SK-N-SH treated with all-trans-retinoic acid at 6 μM for 48 hours (cell line): ENCODE results near the gene TSPYL6.

Experiments
- ATAC-seq: fragments of 200-7000 bp; cut with Tn5 transposase; 3 replicates; pipeline ENCODE4 v1.9.1; 2020; ENCODE audit warnings: mild to moderate bottlenecking, moderate library complexity
- ARNTL ChIP-seq: fragments of 450-650 bp; formaldehyde crosslinking; IDR thresholded peaks from 2 replicates; pipeline ENCODE4 v1.5.0; 2020; ENCODE audit warnings: low read depth, mild to moderate bottlenecking, moderate library complexity, borderline replicate concordance
- BACH2 ChIP-seq: fragments of 250-450 bp; sonication (Bioruptor Pico); IDR thresholded peaks from 2 replicates; pipeline ENCODE4 v1.9.0; 2021; ENCODE audit warnings: mild to moderate bottlenecking, borderline replicate concordance
- CREB5 ChIP-seq: fragments of 250-450 bp; sonication (Bioruptor Pico); IDR thresholded peaks from 2 replicates; pipeline ENCODE4 v1.5.1; 2020; ENCODE audit warnings: low read depth, mild to moderate bottlenecking, moderate library complexity
- CSDC2 ChIP-seq: fragments of 250-450 bp; sonication (Bioruptor Pico); IDR thresholded peaks from 2 replicates; pipeline ENCODE4 v1.5.0; 2020; ENCODE audit warnings: mild to moderate bottlenecking, moderate library complexity
- CSRNP3 ChIP-seq: fragments of 250-450 bp; sonication (Bioruptor Pico); IDR thresholded peaks from 2 replicates; pipeline ENCODE4 v1.5.1; 2021; ENCODE audit warnings: mild to moderate bottlenecking, moderate library complexity
- ESRRG ChIP-seq: fragments of 250-450 bp; sonication (Bioruptor Pico); IDR thresholded peaks from 2 replicates; pipeline ENCODE4 v1.6.1; 2021; ENCODE audit warnings: mild to moderate bottlenecking
- GLIS3 ChIP-seq: fragments of 250-450 bp; sonication (Bioruptor Pico); IDR thresholded peaks from 2 replicates; pipeline ENCODE4 v1.5.0; 2020; ENCODE audit warnings: mild to moderate bottlenecking, moderate library complexity
- ISL1 ChIP-seq: fragments of 250-450 bp; sonication (Bioruptor Pico); IDR thresholded peaks from 2 replicates; pipeline ENCODE4 v2.1.2; 2022; ENCODE audit warnings: mild to moderate bottlenecking, moderate library complexity
- OSR1 ChIP-seq: fragments of 250-450 bp; sonication (Bioruptor Pico); IDR thresholded peaks from 2 replicates; pipeline ENCODE4 v1.8.0; 2022; ENCODE audit warnings: moderate library complexity, mild to moderate bottlenecking, inconsistent platforms
- PATZ1 ChIP-seq: fragments of 250-450 bp; sonication (Bioruptor Pico); IDR thresholded peaks from 2 replicates; pipeline ENCODE4 v1.8.0; 2020; ENCODE audit warnings: mild to moderate bottlenecking, moderate library complexity, borderline replicate concordance
- PPARA ChIP-seq: fragments of 250-450 bp; sonication (Bioruptor Pico); IDR thresholded peaks from 2 replicates; pipeline ENCODE4 v1.5.0; 2020; ENCODE audit warnings: mild to moderate bottlenecking, borderline replicate concordance
- RARB ChIP-seq: fragments of 250-450 bp; sonication (Bioruptor Pico); IDR thresholded peaks from 2 replicates; pipeline ENCODE4 v1.8.0; 2021; ENCODE audit warnings: mild to moderate bottlenecking, moderate library complexity
- SNAI2 ChIP-seq: fragments of 250-450 bp; sonication (Bioruptor Pico); IDR thresholded peaks from 2 replicates; pipeline ENCODE4 v1.5.0; 2020; ENCODE audit warnings: mild to moderate bottlenecking, moderate library complexity
- TCF4 ChIP-seq: fragments of 250-450 bp; sonication (Bioruptor Pico); IDR thresholded peaks from 2 replicates; pipeline ENCODE4 v1.8.0; 2021; ENCODE audit warnings: mild to moderate bottlenecking, moderate library complexity, borderline replicate concordance
- TSHZ2 ChIP-seq: fragments of 250-450 bp; sonication (Bioruptor Pico); IDR thresholded peaks from 2 replicates; pipeline ENCODE4 v1.5.0; 2020; ENCODE audit warnings: mild to moderate bottlenecking, moderate library complexity
- ZC3H10 ChIP-seq: fragments of 250-450 bp; sonication (Bioruptor Pico); IDR thresholded peaks from 2 replicates; pipeline ENCODE4 v1.5.1; 2021; ENCODE audit warnings: mild to moderate bottlenecking, moderate library complexity
- ZFP3 ChIP-seq: fragments of 250-450 bp; sonication (Bioruptor Pico); IDR thresholded peaks from 2 replicates; pipeline ENCODE4 v1.5.0; 2020; ENCODE audit warnings: mild to moderate bottlenecking, moderate library complexity
- ZFP30 ChIP-seq: fragments of 450-650 bp; formaldehyde crosslinking; IDR thresholded peaks from 2 replicates; pipeline ENCODE4 v1.5.0; 2022; ENCODE audit warnings: mild to moderate bottlenecking, moderate library complexity
- ZNF565 ChIP-seq: fragments of 450-650 bp; formaldehyde crosslinking; conservative IDR thresholded peaks from 2 replicates; pipeline ENCODE4 v1.5.0; 2020; ENCODE audit warnings: low read depth, mild to moderate bottlenecking, moderate library complexity
- ZNF70 ChIP-seq: fragments of 450-650 bp; formaldehyde crosslinking; IDR thresholded peaks from 2 replicates; pipeline ENCODE4 v1.5.0; 2020; ENCODE audit warnings: mild to moderate bottlenecking, moderate library complexity
- ZNF8 ChIP-seq: fragments of 450-650 bp; formaldehyde crosslinking; IDR thresholded peaks from 2 replicates; pipeline ENCODE4 v1.5.0; 2020; ENCODE audit warnings: mild to moderate bottlenecking, moderate library complexity
- TF ChIP-seq, protein P1 (sequence below): fragments of 250-450 bp; sonication (Bioruptor Pico); IDR thresholded peaks from 2 replicates; pipeline ENCODE4 v1.8.0; 2021; ENCODE audit warnings: low read depth, mild to moderate bottlenecking, moderate library complexity, borderline replicate concordance

Gene TSPYL6

GRCh38 chr2:54208364-54209240, 47.4 kb downstream of the TSPYL6 start:
- peak; percentile 44; the same call in 1 of the 3 replicates for ATAC-seq
- TF ChIP-seq ISL1 (CRISPR knock-in tag) (peak; percentile 74), ZFP3 (CRISPR knock-in tag) (no peak)

DNA sequence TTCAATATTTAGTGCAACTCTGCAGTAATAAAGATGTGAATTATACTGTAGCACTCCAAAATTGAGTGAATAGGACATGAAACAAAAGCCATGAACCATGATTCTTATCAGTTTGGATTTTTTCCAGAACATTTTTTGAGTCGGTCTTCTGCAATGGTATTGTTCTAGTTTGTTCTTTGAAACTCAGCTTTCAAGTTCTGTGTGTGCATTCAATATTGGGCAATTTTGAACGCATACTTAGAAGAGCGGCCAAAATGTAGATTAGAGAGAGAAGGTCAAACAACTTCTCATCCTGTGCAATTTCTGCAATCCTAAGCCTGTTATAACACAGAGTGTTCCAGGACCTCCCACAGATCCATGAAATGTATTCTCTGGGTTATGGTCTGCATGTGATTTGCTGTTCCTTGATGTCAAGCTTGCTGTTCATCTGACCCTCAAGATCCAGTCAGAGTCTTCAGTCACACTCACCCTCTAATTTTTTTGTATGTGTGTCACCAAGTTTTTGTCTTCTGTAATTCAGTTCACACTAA, 48.3 kb downstream of the TSPYL6 start:
- ATAC-seq: no peak
- TF ChIP-seq ISL1 (CRISPR knock-in tag) (peak; percentile 72), GLIS3 (no peak)

GRCh38 chr2:54206596-54206995, 49.4 kb downstream of the TSPYL6 start:
- peak; percentile 59; the same call in 2 of the 3 replicates for ATAC-seq
- TF ChIP-seq ARNTL (CRISPR knock-in tag) (no peak), ZC3H10 (CRISPR knock-in tag) (no peak), ZFP3 (CRISPR knock-in tag) (no peak), TCF4 (CRISPR knock-in tag) (no peak), SNAI2 (CRISPR knock-in tag) (no peak), RARB (CRISPR knock-in tag) (no peak), CREB5 (CRISPR knock-in tag) (no peak), ESRRG (CRISPR knock-in tag) (no peak), ISL1 (CRISPR knock-in tag) (no peak), BACH2 (CRISPR knock-in tag) (no peak), TSHZ2 (CRISPR knock-in tag) (no peak), ZNF8 (CRISPR knock-in tag) (no peak), ZFP30 (CRISPR knock-in tag) (no peak), CSRNP3 (CRISPR knock-in tag) (no peak), CSDC2 (CRISPR knock-in tag) (no peak), GLIS3 (no peak), ZNF70 (CRISPR knock-in tag) (no peak), ZNF565 (CRISPR knock-in tag) (no peak), OSR1 (CRISPR knock-in tag) (no peak)
- TF ChIP-seq, protein P1, sequence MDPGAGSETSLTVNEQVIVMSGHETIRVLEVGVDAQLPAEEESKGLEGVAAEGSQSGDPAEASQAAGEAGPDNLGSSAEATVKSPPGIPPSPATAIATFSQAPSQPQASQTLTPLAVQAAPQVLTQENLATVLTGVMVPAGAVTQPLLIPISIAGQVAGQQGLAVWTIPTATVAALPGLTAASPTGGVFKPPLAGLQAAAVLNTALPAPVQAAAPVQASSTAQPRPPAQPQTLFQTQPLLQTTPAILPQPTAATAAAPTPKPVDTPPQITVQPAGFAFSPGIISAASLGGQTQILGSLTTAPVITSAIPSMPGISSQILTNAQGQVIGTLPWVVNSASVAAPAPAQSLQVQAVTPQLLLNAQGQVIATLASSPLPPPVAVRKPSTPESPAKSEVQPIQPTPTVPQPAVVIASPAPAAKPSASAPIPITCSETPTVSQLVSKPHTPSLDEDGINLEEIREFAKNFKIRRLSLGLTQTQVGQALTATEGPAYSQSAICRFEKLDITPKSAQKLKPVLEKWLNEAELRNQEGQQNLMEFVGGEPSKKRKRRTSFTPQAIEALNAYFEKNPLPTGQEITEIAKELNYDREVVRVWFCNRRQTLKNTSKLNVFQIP (CRISPR knock-in tag): no peak

DNA sequence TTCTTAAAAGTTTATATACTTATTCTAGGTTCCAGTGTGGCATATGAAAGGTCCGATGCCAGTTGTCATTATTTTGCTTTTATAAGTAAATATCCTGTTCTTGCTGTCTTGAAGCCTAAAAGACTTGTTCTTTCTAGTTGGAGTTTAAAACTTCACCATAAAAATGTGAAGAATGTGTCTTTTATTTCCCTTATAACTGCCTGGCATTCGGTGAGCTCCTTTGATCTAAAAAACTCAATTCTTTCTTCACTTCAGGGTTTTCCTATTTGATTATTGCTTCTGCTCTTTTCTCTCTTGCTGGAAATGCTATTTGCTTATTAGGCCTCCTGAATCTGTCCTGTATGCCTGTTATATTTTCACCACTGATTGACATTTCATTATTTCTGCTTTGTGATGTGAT, 51.6 kb downstream of the TSPYL6 start:
- ATAC-seq: no peak
- TF ChIP-seq ZFP30 (CRISPR knock-in tag) (no peak), SNAI2 (CRISPR knock-in tag) (no peak), ZC3H10 (CRISPR knock-in tag) (no peak), PPARA (CRISPR knock-in tag) (no peak), TSHZ2 (CRISPR knock-in tag) (no peak), ARNTL (CRISPR knock-in tag) (no peak), ZFP3 (CRISPR knock-in tag) (no peak), PATZ1 (CRISPR knock-in tag) (no peak)
